Left colon (tissue), 2 donors: ENCODE measurements around the gene CNTN5. TPM values are rescaled to one million over a fixed set of nuclear protein-coding genes. Genes with fewer than 3 reads are reported as not detected.
"Not testable (repeated sequence)": the region's sequence is repeated elsewhere in the genome, so short reads cannot be mapped to it uniquely, and the experiment has no call there.

Experiments
- ATAC-seq: fragments of 200-7000 bp; cut with Tn5 transposase; one replicate; pipeline ENCODE4 v1.9.1; 2020; ENCODE audit warnings: mild to moderate bottlenecking, moderate library complexity
- DNase-seq, 2 donors: peaks; one replicate each; pipeline ENCODE4 v3.0.0-alpha.2; 2020
- intact Hi-C, 2 donors: fragments of 100-400 bp; cut with DNase I in 1 of 2; cut with micrococcal nuclease in 1 of 2; formaldehyde crosslinking; loops; one replicate each; pipeline versions ENCODE4 v1.11.2 to v1.14.0; 2022; cut with DNase I, micrococcal nuclease
- total RNA-seq, 2 donors: library from RNA; stranded (reverse); fragmentation: NEBNext Ultra II Directional; extraction: Animal tissue kit (Norgen Biotek cat#: 25700); gene quantifications; one replicate each; pipeline ENCODE4 v1.2.1, GENCODE V29; 2021
- donor health status: DM: no; HTN: no; CAD: no.
- donor health status: DM: yes; HTN: yes; CAD: no.

CNTN5 gene
- total RNA-seq, 2 donors from 2014 or later = not detected

GRCh38 chr11:100274466-100274865 lies 1253.7 kb downstream of the CNTN5 start:
- ATAC-seq, intact Hi-C loops, DNase-seq: not testable (repeated sequence)

GRCh38 chr11:100294748-100295147 lies 1274.0 kb downstream of the CNTN5 start:
- intact Hi-C loops = no loop called here
- no peak for ATAC-seq
- no peak for DNase-seq

- ATAC-seq (no peak), DNase-seq (no peak)
- intact Hi-C loops = no loop called here
These were observed 1275.4 kb downstream of the CNTN5 start for GRCh38 chr11:100296051-100296679.

GRCh38 chr11:100297516-100297915 lies 1276.8 kb downstream of the CNTN5 start:
- no peak for DNase-seq
- ATAC-seq = no peak
- intact Hi-C loops = no loop called here

- no peak for DNase-seq
- no peak for ATAC-seq
- intact Hi-C loops = no loop called here
These were observed 1282.1 kb downstream of the CNTN5 start for GRCh38 chr11:100302824-100303223.

GRCh38 chr11:100303897-100304296 lies 1283.1 kb downstream of the CNTN5 start:
- DNase-seq = no peak
- intact Hi-C loops = no loop called here
- no peak for ATAC-seq

GRCh38 chr11:100308202-100308601 lies 1287.5 kb downstream of the CNTN5 start:
- no peak for ATAC-seq

GRCh38 chr11:100315946-100316345 lies 1295.2 kb downstream of the CNTN5 start:
- ATAC-seq (no peak), DNase-seq (no peak)
- intact Hi-C loops = no loop called here

More at GRCh38 chr11:100308202-100308601, 1287.5 kb downstream of the CNTN5 start:
- intact Hi-C loops = no loop called here
- no peak for DNase-seq

GRCh38 chr11:100316952-100317351 lies 1296.2 kb downstream of the CNTN5 start:
- DNase-seq = no peak
- intact Hi-C loops = no loop called here

GRCh38 chr11:100319691-100320090 lies 1298.9 kb downstream of the CNTN5 start:
- intact Hi-C loops = no loop called here
- ATAC-seq = no peak
- no peak for DNase-seq

More at GRCh38 chr11:100316952-100317351, 1296.2 kb downstream of the CNTN5 start:
- no peak for ATAC-seq

GRCh38 chr11:100328626-100329340 lies 1308.0 kb downstream of the CNTN5 start:
- intact Hi-C loops = no loop called here
- no peak for DNase-seq
- no peak for ATAC-seq

GRCh38 chr11:100329352-100329751 lies 1308.6 kb downstream of the CNTN5 start:
- intact Hi-C loops = no loop called here
- DNase-seq = no peak
- no peak for ATAC-seq

- ATAC-seq (no peak), DNase-seq (no peak)
- intact Hi-C loops = no loop called here
These were observed 1316.1 kb downstream of the CNTN5 start for GRCh38 chr11:100336873-100337272.

- no peak for ATAC-seq
- no peak for DNase-seq
- intact Hi-C loops = no loop called here
These were observed 1317.5 kb downstream of the CNTN5 start for GRCh38 chr11:100338144-100338840.

GRCh38 chr11:100340466-100341319 lies 1319.9 kb downstream of the CNTN5 start:
- DNase-seq = no peak
- intact Hi-C loops = no loop called here

GRCh38 chr11:100353083-100353482 lies 1332.3 kb downstream of the CNTN5 start:
- no peak for ATAC-seq
- intact Hi-C loops = no loop called here
- no peak for DNase-seq

More at GRCh38 chr11:100340466-100341319, 1319.9 kb downstream of the CNTN5 start:
- ATAC-seq = no peak

GRCh38 chr11:100354736-100355135 lies 1334.0 kb downstream of the CNTN5 start:
- DNase-seq (no peak), ATAC-seq (no peak)
- intact Hi-C loops = no loop called here

GRCh38 chr11:100356035-100356434 lies 1335.3 kb downstream of the CNTN5 start:
- DNase-seq (no peak), ATAC-seq (no peak)
- intact Hi-C loops = no loop called here

GRCh38 chr11:100359281-100359680 lies 1338.5 kb downstream of the CNTN5 start:
- no peak for DNase-seq
- ATAC-seq = no peak
- intact Hi-C loops = no loop called here
